Measurements from ENCODE around the gene SKOR2. TPM values are rescaled to one million over a fixed set of nuclear protein-coding genes. Genes with fewer than 3 reads are reported as not detected.

Gene SKOR2
- polyA plus RNA-seq, 1 experiment: not detected

DNA sequence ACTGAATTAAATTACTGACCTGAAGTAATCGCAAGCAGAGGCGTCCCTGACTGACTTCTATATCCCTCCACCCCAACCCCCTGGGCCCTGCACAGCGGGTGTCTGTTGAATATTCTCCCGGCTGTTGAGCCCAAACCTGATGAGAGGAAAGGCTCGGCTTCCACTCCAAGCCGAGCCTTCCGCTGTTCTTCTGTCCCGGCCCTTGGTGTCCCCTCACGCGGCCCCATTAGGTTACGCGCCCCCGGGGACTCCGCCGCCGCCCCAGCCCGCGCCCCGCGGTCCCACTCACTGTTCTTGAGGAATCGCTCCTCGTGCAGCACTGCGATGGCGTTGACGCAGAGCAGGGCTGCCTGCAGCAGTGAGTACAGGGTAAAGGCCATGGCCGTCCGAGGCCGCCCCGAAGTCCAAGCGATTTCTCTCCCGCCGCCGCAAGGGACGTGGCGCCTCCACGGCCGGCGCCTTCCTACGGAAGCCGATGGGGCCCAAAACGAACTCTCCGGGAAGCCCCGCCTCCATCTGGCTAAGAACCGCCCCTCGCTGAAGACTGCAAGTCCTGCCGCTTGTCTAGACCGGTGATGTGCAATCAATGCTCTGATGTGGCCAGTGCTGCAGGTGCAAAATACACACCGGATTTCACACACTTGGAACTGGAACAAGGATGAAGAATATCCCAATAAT, 75.4 kb downstream of the SKOR2 start, which contains the start of gene IER3IP1:
Gene IER3IP1, minus strand, starts transcription at position 467 of the 678 bp plus-strand sequence. Its CDS starts 87 bp downstream, at position 380.
- ChIA-PET CTCF (no interaction called here), POLR2A (no interaction called here)
- peak within 1 kb of the TSS; percentile 95 for H3K4me3 ChIP-seq (ENCODE audit: low read depth, low read length)
- TF ChIP-seq, protein P1, sequence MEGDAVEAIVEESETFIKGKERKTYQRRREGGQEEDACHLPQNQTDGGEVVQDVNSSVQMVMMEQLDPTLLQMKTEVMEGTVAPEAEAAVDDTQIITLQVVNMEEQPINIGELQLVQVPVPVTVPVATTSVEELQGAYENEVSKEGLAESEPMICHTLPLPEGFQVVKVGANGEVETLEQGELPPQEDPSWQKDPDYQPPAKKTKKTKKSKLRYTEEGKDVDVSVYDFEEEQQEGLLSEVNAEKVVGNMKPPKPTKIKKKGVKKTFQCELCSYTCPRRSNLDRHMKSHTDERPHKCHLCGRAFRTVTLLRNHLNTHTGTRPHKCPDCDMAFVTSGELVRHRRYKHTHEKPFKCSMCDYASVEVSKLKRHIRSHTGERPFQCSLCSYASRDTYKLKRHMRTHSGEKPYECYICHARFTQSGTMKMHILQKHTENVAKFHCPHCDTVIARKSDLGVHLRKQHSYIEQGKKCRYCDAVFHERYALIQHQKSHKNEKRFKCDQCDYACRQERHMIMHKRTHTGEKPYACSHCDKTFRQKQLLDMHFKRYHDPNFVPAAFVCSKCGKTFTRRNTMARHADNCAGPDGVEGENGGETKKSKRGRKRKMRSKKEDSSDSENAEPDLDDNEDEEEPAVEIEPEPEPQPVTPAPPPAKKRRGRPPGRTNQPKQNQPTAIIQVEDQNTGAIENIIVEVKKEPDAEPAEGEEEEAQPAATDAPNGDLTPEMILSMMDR (IDR thresholded peaks at IDR 0.05; ENCODE audit: insufficient read depth, low read depth, low read length): peak; percentile 21; the same call in 1 of the 2 replicates
- no peaks in the 10 kb centered on the region for H3K36me3 ChIP-seq (ENCODE audit: control insufficient read depth, insufficient read depth, low read length)
- H3K27me3 ChIP-seq (ENCODE audit: control insufficient read depth, insufficient read depth, low read length): peaks cover 1% of the 10 kb centered on the region; the same call in 1 of the 2 replicates
- DNase-seq (ENCODE audit: low read depth): peak; percentile 49

DNA sequence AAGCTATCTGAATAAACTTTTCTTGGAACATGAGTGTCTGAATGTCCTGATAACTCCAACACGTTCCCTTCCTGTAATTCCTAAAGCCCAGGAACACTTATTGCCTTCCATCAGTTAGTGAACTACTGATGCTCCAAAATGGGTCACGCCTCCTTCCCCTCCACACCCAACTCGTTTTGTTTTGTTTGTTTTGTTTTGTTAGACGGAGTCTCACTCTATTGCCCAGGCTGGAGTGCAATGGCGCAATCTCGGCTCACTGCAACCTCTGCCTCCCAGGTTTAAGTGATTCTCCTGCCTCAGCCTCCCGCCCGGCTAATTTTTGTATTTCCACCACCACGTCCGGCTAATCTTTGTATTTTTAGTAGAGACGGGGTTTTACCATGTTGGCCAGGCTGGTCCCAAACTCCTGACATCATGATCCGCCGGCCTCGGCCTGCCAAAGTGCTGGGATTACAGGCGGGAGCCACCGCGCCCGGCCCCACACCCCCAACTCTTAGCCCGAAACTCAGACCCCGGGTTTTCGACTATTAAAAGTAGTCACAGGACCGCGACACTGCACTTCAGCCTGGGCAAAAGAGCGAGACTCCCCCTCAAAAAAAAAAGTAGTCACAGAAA, 76.1 kb downstream of the SKOR2 start:
- DNase-seq (ENCODE audit: low read depth): no peak
- Histone ChIP-seq H3K36me3 (ENCODE audit: control insufficient read depth, insufficient read depth, low read length) (no peaks in the 10 kb centered on the region), H3K27me3 (ENCODE audit: control insufficient read depth, insufficient read depth, low read length) (peaks cover 1% of the 10 kb centered on the region; the same call in 1 of the 2 replicates), H3K4me3 (ENCODE audit: low read depth, low read length) (peak overlapping the region; percentile 95)
- CTCF ChIA-PET: interaction anchor here (0.8 to 1.2 kb wide), 2 partner anchors 25 to 63 kb away, joined by 3 read pairs; partner anchors contain the start of gene HDHD2
- POLR2A ChIA-PET: no interaction called here
- TF ChIP-seq, protein P1 (IDR thresholded peaks at IDR 0.05; ENCODE audit: insufficient read depth, low read depth, low read length): no peak

DNA sequence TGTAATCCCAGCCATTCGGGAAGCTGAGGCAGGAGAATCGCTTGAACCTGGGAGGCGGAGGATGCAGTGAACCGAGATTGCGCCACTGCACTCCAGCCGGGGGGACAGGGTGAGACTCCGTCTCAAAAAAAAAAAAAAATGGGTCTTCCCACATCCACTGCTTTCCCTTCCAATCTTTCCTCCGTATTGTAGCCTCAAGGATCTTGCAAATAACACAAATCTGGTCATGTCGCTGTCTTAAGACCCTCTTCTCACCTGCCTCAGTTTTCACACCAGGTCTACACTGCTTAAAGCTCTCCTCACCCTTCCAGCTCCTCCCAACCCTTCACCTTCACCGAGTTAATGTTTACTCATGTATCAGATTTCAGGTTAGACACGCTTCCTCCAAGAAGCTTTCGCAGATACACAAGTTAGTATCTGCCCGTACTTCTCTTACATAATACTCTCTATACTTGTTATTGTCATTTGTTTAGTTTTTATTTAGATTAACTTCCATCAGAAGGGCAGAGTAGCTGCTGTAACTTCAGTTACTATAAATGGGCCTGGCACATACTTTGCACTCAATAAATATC, 76.8 kb downstream of the SKOR2 start:
- H3K36me3 ChIP-seq (ENCODE audit: control insufficient read depth, insufficient read depth, low read length): no peaks in the 10 kb centered on the region
- CTCF ChIA-PET: interaction anchor here (0.8 to 1.2 kb wide), 2 partner anchors 24 to 62 kb away, joined by 3 read pairs; partner anchors contain the start of gene HDHD2
- H3K27me3 ChIP-seq (ENCODE audit: control insufficient read depth, insufficient read depth, low read length): no peaks in the 10 kb centered on the region; the same call in 1 of the 2 replicates
- POLR2A ChIA-PET: no interaction called here
- TF ChIP-seq, protein P1 (IDR thresholded peaks at IDR 0.05; ENCODE audit: insufficient read depth, low read depth, low read length): no peak
- peak overlapping the region; percentile 95 for H3K4me3 ChIP-seq (ENCODE audit: low read depth, low read length)
- DNase-seq (ENCODE audit: low read depth): no peak

- TF ChIP-seq, protein P1 (IDR thresholded peaks at IDR 0.05; ENCODE audit: insufficient read depth, low read depth, low read length): no peak
- Histone ChIP-seq H3K36me3 (ENCODE audit: control insufficient read depth, insufficient read depth, low read length) (no peaks in the 10 kb centered on the region), H3K4me3 (ENCODE audit: low read depth, low read length) (no peak overlapping the region), H3K27me3 (ENCODE audit: control insufficient read depth, insufficient read depth, low read length) (no peaks in the 10 kb centered on the region)
- ChIA-PET POLR2A (no interaction called here), CTCF (no interaction called here)
- DNase-seq (ENCODE audit: low read depth): no peak
These were observed 79.0 kb downstream of the SKOR2 start for GRCh38 chr18:47172476-47172875.

DNA sequence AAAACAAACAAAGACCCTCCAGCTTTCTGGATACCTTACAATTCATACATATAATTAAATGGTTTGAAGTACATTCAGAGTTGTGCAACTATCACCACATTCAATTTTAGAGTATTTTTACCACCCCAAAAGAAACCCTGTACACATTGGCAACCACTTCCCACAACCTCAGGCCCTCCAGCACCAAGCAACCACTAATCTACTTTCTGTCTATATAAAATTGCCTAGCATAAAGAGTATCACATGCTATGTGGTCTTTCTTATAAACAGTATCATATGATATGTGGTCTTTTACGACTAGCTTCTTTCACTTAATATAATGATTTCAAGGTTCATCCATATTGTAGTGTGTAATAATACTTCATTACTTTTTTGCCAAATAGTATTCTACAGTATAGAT, 82.5 kb downstream of the SKOR2 start:
- H3K36me3 ChIP-seq (ENCODE audit: control insufficient read depth, insufficient read depth, low read length): no peaks in the 10 kb centered on the region
- no peaks in the 10 kb centered on the region for H3K27me3 ChIP-seq (ENCODE audit: control insufficient read depth, insufficient read depth, low read length)
- POLR2A ChIA-PET: no interaction called here
- CTCF ChIA-PET: interaction anchor here (1.2 to 1.7 kb wide), 2 partner anchors 12 to 19 kb away, joined by 3 to 4 read pairs; partner anchors contain the start of gene HDHD2
- H3K4me3 ChIP-seq (ENCODE audit: low read depth, low read length): no peak overlapping the region
- TF ChIP-seq, protein P1 (IDR thresholded peaks at IDR 0.05; ENCODE audit: insufficient read depth, low read depth, low read length): no peak
- no peak for DNase-seq (ENCODE audit: low read depth)
